Mesenchymal stem cell (in vitro differentiated cells and primary cell): ENCODE data around the gene ARSA.
"Not testable (repeated sequence)": the region's sequence is repeated elsewhere in the genome, so short reads cannot be mapped to it uniquely, and the experiment has no call there.

Experiments used
- DNase-seq: peaks from one replicate; pipeline ENCODE4 v3.0.0-alpha.2; 2013
- H2AFZ ChIP-seq: one replicate; pipeline ENCODE4 v1.6.1; 2013; ENCODE audit warnings: low read depth, mild to moderate bottlenecking, control low read depth, inconsistent platforms, low read length, moderate library complexity
- H2AK5ac ChIP-seq: 2 replicates; pipeline ENCODE4 v1.6.1; 2013; ENCODE audit warnings: low read length, moderate library complexity, mild to moderate bottlenecking, inconsistent platforms; ENCODE audit not compliant: severe bottlenecking
- H2BK120ac ChIP-seq: one replicate; pipeline ENCODE4 v1.6.1; 2013; ENCODE audit warnings: low read depth, mild to moderate bottlenecking, inconsistent platforms, low read length, moderate library complexity
- H2BK12ac ChIP-seq, 2 experiments: one replicate each; pipeline ENCODE4 v1.6.1; 2013; ENCODE audit warnings: inconsistent platforms in 2 of 2, low read length in 2 of 2, mild to moderate bottlenecking in 2 of 2, moderate library complexity in 2 of 2, control low read depth in 1 of 2
- H2BK15ac ChIP-seq: one replicate; pipeline ENCODE4 v1.6.1; 2013; ENCODE audit warnings: mild to moderate bottlenecking, low read depth, inconsistent platforms; ENCODE audit not compliant: poor library complexity, severe bottlenecking
- H2BK5ac ChIP-seq: 2 replicates; pipeline ENCODE4 v1.6.1; 2013; ENCODE audit warnings: low read depth, mild to moderate bottlenecking, low read length, control low read depth, inconsistent platforms; ENCODE audit not compliant: poor library complexity, severe bottlenecking
- H3K14ac ChIP-seq, 2 experiments: one replicate each; pipeline ENCODE4 v1.6.1; 2013; ENCODE audit warnings: inconsistent platforms in 2 of 2, low read length in 2 of 2, control low read depth in 1 of 2, mild to moderate bottlenecking in 1 of 2, moderate library complexity in 1 of 2
- H3K18ac ChIP-seq, 2 experiments: one replicate each; pipeline ENCODE4 v1.6.1; 2013; ENCODE audit warnings: inconsistent platforms in 2 of 2, low read length in 2 of 2, control low read depth in 1 of 2, low read depth in 1 of 2, mild to moderate bottlenecking in 1 of 2
- H3K23ac ChIP-seq, 2 experiments: one replicate each; pipeline ENCODE4 v1.6.1; 2013; ENCODE audit warnings: inconsistent platforms in 2 of 2, low read length in 2 of 2, mild to moderate bottlenecking in 2 of 2, moderate library complexity in 2 of 2, control low read depth in 1 of 2
- H3K27ac ChIP-seq: 2 replicates; pipeline ENCODE4 v1.5.1; 2013; ENCODE audit warnings: mild to moderate bottlenecking, moderate library complexity, low read length, control low read depth, inconsistent platforms; ENCODE audit not compliant: poor library complexity, severe bottlenecking
- H3K27me3 ChIP-seq, 2 experiments: 2 replicates each; pipeline versions ENCODE4 v1.6.1 to v1.7.0; 2013; ENCODE audit warnings: low read length in 2 of 2, mild to moderate bottlenecking in 2 of 2, moderate library complexity in 2 of 2, control low read depth in 1 of 2, inconsistent platforms in 1 of 2; ENCODE audit not compliant: control insufficient read depth in 1 of 2, insufficient read depth in 1 of 2
- H3K36me3 ChIP-seq, 2 experiments: 2 replicates each; pipeline versions ENCODE4 v1.6.1 to v1.7.0; 2013; ENCODE audit warnings: low read length in 2 of 2, control low read depth in 1 of 2, inconsistent platforms in 1 of 2, low read depth in 1 of 2, mild to moderate bottlenecking in 1 of 2; ENCODE audit not compliant: insufficient read depth in 2 of 2, control insufficient read depth in 1 of 2
- H3K4ac ChIP-seq, 2 experiments: one replicate each; pipeline ENCODE4 v1.6.1; 2013; ENCODE audit warnings: inconsistent platforms in 2 of 2, low read length in 2 of 2, mild to moderate bottlenecking in 2 of 2, moderate library complexity in 2 of 2, control low read depth in 1 of 2, low read depth in 1 of 2
- H3K4me1 ChIP-seq: 2 replicates; pipeline ENCODE4 v1.6.1; 2013; ENCODE audit warnings: low read depth, low read length, control low read depth; ENCODE audit not compliant: control insufficient read depth, insufficient read depth
- H3K4me2 ChIP-seq: 2 replicates; pipeline ENCODE4 v1.6.1; 2013; ENCODE audit warnings: low read length, mild to moderate bottlenecking, inconsistent platforms; ENCODE audit not compliant: poor library complexity, severe bottlenecking
- H3K4me3 ChIP-seq, 2 experiments: 2 replicates each; pipeline versions ENCODE4 v1.5.1 to v1.7.0; 2013; ENCODE audit warnings: low read length in 2 of 2, mild to moderate bottlenecking in 2 of 2, control low read depth in 1 of 2, low read depth in 1 of 2; ENCODE audit not compliant: insufficient read depth in 1 of 2
- H3K79me1 ChIP-seq: replicated peaks from 2 replicates; pipeline ENCODE4 v1.6.1; 2013; ENCODE audit warnings: mild to moderate bottlenecking, control low read depth, low read length, inconsistent platforms; ENCODE audit not compliant: poor library complexity, severe bottlenecking
- H3K9ac ChIP-seq: 2 replicates; pipeline ENCODE4 v1.7.0; 2013; ENCODE audit warnings: mild to moderate bottlenecking, low read length, moderate library complexity
- H3K9me3 ChIP-seq: 2 replicates; pipeline ENCODE4 v1.7.0; 2013; ENCODE audit warnings: mild to moderate bottlenecking, low read length; ENCODE audit not compliant: control insufficient read depth
- H4K8ac ChIP-seq: one replicate; pipeline ENCODE4 v1.6.1; 2013; ENCODE audit warnings: inconsistent platforms, mild to moderate bottlenecking, low read length, moderate library complexity
- H4K91ac ChIP-seq: one replicate; pipeline ENCODE4 v1.6.1; 2013; ENCODE audit warnings: mild to moderate bottlenecking, low read length, inconsistent platforms
- WGBS: methylation state at CpG from one replicate; pipeline ENCODE4 v1.1.7; 2013; ENCODE audit warnings: mixed read lengths; 5-methylcytosine and 5-hydroxymethylcytosine counted together

ARSA gene

DNA sequence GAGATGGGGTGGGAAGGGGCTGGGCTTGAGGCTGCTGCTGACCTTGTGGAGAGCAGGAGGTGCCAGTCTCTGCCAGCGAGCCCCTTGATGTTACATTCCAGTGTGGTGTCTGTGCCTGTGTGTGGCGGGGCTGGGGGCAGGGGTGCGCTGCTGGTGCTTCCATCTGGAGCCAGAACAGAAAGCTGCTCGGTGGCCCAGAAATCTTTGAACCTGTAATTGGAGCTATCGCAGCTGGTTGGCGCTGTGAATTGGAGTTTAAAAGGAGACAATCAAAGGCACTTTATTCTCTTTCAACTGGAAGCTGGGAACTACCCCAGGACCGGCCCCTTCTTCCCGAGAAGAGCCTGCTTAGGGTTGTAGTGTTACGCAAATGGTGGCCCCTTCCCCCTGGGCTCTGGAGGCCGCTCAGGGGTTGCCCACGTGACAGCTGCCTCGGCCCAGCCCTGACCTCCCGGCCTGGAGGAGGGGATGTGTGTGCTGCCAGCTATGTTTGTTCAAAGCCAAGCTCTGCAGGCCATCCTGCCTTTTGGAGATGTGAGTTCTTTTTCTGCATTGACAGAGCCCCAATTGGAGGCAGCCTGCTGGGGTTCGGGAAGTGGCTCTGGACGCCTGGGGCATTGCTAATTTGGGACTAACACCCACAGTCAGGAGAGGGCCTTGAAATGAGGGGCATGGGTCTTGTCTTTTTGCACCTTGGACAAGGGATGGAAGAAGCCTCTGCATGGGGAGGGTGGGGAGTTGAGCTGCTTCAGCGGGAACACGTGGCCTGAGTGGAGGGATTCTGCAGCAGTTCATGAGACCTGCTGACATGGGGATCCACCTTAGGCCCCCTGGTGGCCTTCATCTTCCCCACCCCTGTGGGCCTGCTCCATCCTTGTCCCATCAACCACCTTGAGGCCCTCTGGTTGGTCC is 14.0 kb upstream of the ARSA start:
- Histone ChIP-seq H3K27me3 (peaks cover 40 to 52% of the 10 kb centered on the region in 2 experiments), H2BK12ac (peak overlapping the region; percentile 66 to 68), H2AFZ (peak overlapping the region; percentile 70), H3K4me2 (peak overlapping the region; percentile 31), H4K91ac (peak overlapping the region; percentile 34), H3K4ac (peak overlapping the region; percentile 21 to 51), H3K9me3 (no peaks in the 10 kb centered on the region), H2BK5ac (no peak overlapping the region), H4K8ac (peak overlapping the region; percentile 60), H3K27ac (no peak overlapping the region), H2BK15ac (peak overlapping the region; percentile 67), H3K14ac (peak overlapping the region in 1 of 2 experiments; percentile 62), H3K4me3 (no peak overlapping the region), H2AK5ac (peak overlapping the region; percentile 59), H3K9ac (no peak overlapping the region), H3K79me1 (no peaks in the 10 kb centered on the region), H2BK120ac (no peak overlapping the region), H3K4me1 (peaks cover 12% of the 10 kb centered on the region), H3K23ac (no peak overlapping the region), H3K36me3 (no peaks in the 10 kb centered on the region), H3K18ac (peak overlapping the region; percentile 14 to 50)
- peak; percentile 51 for DNase-seq
- 15% methylated on average over 15 of the region's 17 CpGs for WGBS

DNA sequence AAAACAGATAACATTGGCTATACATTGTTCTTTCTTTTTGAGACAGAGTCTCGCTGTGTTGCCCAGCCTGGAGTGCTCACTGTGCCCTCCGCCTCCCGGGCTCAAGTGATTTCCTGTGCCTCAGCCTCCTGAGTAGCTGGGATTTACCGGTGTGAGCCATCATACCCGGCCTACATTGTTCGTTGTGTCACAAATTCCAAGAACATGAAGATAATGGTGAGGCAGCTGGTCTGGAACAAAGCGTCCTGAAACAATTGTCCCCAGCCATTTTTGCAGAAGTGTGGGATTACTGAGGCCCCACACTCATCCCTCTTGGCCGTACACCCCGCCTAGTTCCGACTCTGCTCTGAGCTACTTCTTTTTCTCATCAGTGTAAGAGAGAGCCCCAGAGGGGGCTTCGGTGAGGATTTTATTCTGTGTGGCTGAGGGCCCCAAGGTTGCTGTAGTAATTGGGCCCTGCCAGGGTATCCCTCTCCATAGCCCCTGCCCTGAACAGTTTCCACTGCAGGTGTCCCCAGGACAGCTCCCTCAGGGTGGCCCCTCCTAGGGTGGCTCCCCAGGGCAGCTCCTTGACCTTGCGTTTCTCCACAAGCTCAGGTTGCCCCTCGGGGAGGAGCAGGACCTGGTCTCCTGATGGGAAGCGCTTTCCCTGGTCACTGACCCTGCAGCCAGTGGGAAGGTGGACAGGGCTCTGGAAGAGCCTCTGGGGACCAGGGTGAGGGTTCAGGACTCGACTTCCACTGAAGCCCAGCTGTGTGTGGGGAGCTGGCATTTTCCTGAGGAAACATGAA is 13.1 kb upstream of the ARSA start:
- Histone ChIP-seq H3K4me1 (peaks cover 12% of the 10 kb centered on the region), H2BK5ac (no peak overlapping the region), H3K4ac (peak overlapping the region; percentile 21 to 51), H3K14ac (peak overlapping the region in 1 of 2 experiments; percentile 38), H3K27me3 (peaks cover 40 to 45% of the 10 kb centered on the region in 2 experiments), H3K4me3 (no peak overlapping the region), H4K91ac (no peak overlapping the region), H3K18ac (peak overlapping the region; percentile 14 to 50), H4K8ac (peak overlapping the region; percentile 60), H3K23ac (no peak overlapping the region), H3K36me3 (no peaks in the 10 kb centered on the region), H2BK12ac (peak overlapping the region; percentile 66 to 68), H3K27ac (no peak overlapping the region), H2AFZ (no peak overlapping the region), H3K4me2 (no peak overlapping the region), H3K9ac (no peak overlapping the region), H2BK120ac (no peak overlapping the region), H2BK15ac (peak overlapping the region; percentile 67), H3K79me1 (no peaks in the 10 kb centered on the region), H3K9me3 (no peaks in the 10 kb centered on the region), H2AK5ac (no peak overlapping the region)
- no peak for DNase-seq
- WGBS, result 90% methylated on average over 15 of the region's 15 CpGs

DNA sequence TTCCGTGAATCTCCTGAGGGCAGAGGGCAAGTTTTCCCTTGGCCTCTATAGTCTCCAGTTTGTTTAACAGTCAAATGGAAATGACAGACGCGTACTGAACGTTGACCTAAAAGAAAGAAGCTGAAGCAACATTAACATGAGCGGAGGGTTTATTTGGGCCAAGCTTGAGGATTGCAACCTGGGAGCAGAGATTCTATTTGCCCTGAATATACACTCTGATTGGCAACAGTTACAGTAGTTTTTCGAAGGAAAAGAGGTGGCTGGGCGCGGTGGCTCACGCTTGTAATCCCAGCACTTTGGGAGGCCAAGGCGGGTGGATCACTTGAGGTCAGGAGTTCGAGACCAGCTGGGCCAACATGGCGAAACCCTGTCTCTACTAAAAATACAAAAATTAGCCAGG is 12.3 kb upstream of the ARSA start:
- not testable (repeated sequence) for DNase-seq, H3K23ac ChIP-seq, H3K4me3 ChIP-seq, H2BK15ac ChIP-seq, H2AK5ac ChIP-seq, H3K9me3 ChIP-seq, H2AFZ ChIP-seq, H3K4me2 ChIP-seq, H3K27ac ChIP-seq, H3K9ac ChIP-seq, H4K8ac ChIP-seq, H2BK5ac ChIP-seq, H3K36me3 ChIP-seq, H3K4ac ChIP-seq, H3K14ac ChIP-seq, H4K91ac ChIP-seq, H3K79me1 ChIP-seq, H2BK120ac ChIP-seq, H3K18ac ChIP-seq, H2BK12ac ChIP-seq
- WGBS, result 96% methylated on average over 9 of the region's 12 CpGs
- Histone ChIP-seq H3K4me1 (peaks cover 12% of the 10 kb centered on the region), H3K27me3 (peaks cover 35 to 38% of the 10 kb centered on the region in 2 experiments)

DNA sequence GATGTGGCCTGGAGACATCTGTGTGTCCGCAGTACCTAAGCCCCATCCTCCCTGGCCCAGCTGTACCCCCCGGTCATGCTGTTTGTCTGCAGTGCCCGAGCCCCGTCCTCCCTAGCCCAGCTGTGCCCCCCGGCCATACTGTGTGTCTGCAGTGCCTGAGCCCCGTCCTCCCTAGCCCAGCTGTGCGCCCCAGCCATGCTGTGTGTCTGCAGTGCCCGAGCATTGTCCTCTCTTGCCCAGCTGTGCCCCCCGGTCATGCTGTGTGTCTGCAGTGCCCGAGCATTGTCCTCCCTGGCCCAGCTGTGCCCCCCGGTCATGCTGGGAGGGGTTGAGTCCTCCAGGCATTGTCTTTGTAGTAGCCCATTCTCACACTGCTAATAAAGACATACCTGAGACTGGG is 7.6 kb upstream of the ARSA start:
- no peak overlapping the region for H2AFZ ChIP-seq
- no peak overlapping the region for H3K4ac ChIP-seq
- no peaks in the 10 kb centered on the region for H3K79me1 ChIP-seq
- no peak overlapping the region for H4K8ac ChIP-seq
- H3K27me3 ChIP-seq, result peaks cover 4% of the 10 kb centered on the region in 2 experiments
- no peak overlapping the region for H2BK120ac ChIP-seq
- H3K27ac ChIP-seq, result no peak overlapping the region
- H3K4me2 ChIP-seq, result no peak overlapping the region
- H2BK12ac ChIP-seq, result no peak overlapping the region
- H2AK5ac ChIP-seq, result no peak overlapping the region
- no peak overlapping the region for H3K23ac ChIP-seq
- no peak overlapping the region for H3K14ac ChIP-seq
- peak overlapping the region; percentile 16 for H4K91ac ChIP-seq
- no peak overlapping the region for H3K4me3 ChIP-seq
- no peak overlapping the region for H2BK5ac ChIP-seq
- H3K18ac ChIP-seq, result no peak overlapping the region
- 88% methylated on average over 11 of the region's 11 CpGs for WGBS
- H3K4me1 ChIP-seq, result no peaks in the 10 kb centered on the region
- no peaks in the 10 kb centered on the region for H3K9me3 ChIP-seq
- no peak overlapping the region for H2BK15ac ChIP-seq
- no peak for DNase-seq
- H3K36me3 ChIP-seq, result no peaks in the 10 kb centered on the region
- H3K9ac ChIP-seq, result no peak overlapping the region
